Mucosa of descending colon (tissue), 3 donors: Measurements from ENCODE around the gene ANK3. TPM values are rescaled to one million over a fixed set of nuclear protein-coding genes. Genes with fewer than 3 reads are reported as not detected.

Experiments used
- ATAC-seq: fragments of 200-7000 bp; cut with Tn5 transposase; one replicate; pipeline ENCODE4 v1.9.1; 2020; ENCODE audit warnings: mild to moderate bottlenecking, moderate library complexity
- DNase-seq, 3 donors: peaks; one replicate each; pipeline ENCODE4 v3.0.0-alpha.2; 2020
- H3K36me3 ChIP-seq: fragments of 200-600 bp; one replicate; pipeline ENCODE4 v1.8.0; 2021; ENCODE audit warnings: low read depth, mild to moderate bottlenecking
- H3K4me1 ChIP-seq: fragments of 200-600 bp; one replicate; pipeline ENCODE4 v1.8.0; 2021; ENCODE audit warnings: low read depth, mild to moderate bottlenecking
- H3K4me3 ChIP-seq: fragments of 200-600 bp; one replicate; pipeline ENCODE4 v1.8.0; 2021; ENCODE audit warnings: mild to moderate bottlenecking
- H3K9me3 ChIP-seq: fragments of 200-600 bp; one replicate; pipeline ENCODE4 v1.8.0; 2021; ENCODE audit warnings: mild to moderate bottlenecking
- intact Hi-C, 2 donors: fragments of 100-400 bp; cut with DNase I in 1 of 2; cut with micrococcal nuclease in 1 of 2; formaldehyde crosslinking; loops; one replicate each; pipeline versions ENCODE4 v1.11.0 to v1.11.1; 2022; cut with DNase I, micrococcal nuclease
- total RNA-seq, 3 donors: library from RNA; stranded (reverse); fragmentation: NEBNext Ultra II Directional in 2 of 3; extraction: Animal tissue kit (Norgen Biotek cat#: 25700) in 2 of 3; gene quantifications; one replicate each; pipeline versions ENCODE4 v1.2.1 to v1.2.4, GENCODE V29; 2021 to 2023
- TF ChIP-seq, protein P1 (sequence below): fragments of 200-600 bp; IDR thresholded peaks from one replicate; pipeline ENCODE4 v1.8.0; 2022; ENCODE audit warnings: antibody characterized with exemption, mild to moderate bottlenecking
- donor health status: DM: no; HTN: no; CAD: no; lungs with moderate emphysema.
- donor health status: DM: no; HTN: no; CAD: no.
- donor health status: DM: no; HTN: yes; CAD: no.

ANK3 gene
- total RNA-seq, 3 donors from 2014 or later: 67.7 to 145 (median 74.0) TPM

DNA sequence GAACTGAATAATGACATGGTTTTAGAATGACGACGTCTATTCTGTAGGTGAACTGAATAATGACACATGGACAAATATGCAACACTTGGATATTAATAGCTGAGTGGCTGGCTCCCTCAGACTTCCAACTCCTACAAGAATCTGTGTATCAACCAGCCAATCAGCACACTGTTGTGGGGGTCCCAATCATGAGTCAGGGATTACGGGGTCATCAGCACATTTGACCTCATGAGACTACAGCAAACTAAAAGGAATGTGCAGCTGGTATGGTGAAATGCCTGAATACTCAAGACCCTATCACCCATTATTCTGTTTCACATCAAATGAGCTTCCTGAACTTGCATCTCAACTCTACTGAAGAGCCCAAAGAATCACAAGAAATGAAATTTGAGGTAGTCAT is 192.5 kb downstream of the ANK3 start:
- TF ChIP-seq, protein P1, sequence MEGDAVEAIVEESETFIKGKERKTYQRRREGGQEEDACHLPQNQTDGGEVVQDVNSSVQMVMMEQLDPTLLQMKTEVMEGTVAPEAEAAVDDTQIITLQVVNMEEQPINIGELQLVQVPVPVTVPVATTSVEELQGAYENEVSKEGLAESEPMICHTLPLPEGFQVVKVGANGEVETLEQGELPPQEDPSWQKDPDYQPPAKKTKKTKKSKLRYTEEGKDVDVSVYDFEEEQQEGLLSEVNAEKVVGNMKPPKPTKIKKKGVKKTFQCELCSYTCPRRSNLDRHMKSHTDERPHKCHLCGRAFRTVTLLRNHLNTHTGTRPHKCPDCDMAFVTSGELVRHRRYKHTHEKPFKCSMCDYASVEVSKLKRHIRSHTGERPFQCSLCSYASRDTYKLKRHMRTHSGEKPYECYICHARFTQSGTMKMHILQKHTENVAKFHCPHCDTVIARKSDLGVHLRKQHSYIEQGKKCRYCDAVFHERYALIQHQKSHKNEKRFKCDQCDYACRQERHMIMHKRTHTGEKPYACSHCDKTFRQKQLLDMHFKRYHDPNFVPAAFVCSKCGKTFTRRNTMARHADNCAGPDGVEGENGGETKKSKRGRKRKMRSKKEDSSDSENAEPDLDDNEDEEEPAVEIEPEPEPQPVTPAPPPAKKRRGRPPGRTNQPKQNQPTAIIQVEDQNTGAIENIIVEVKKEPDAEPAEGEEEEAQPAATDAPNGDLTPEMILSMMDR: no peak
- no peaks in the 10 kb centered on the region for H3K9me3 ChIP-seq
- intact Hi-C loops: no loop called here
- ATAC-seq (no peak), DNase-seq (no peak)
- H3K36me3 ChIP-seq: no peaks in the 10 kb centered on the region
- H3K4me1 ChIP-seq: no peaks in the 10 kb centered on the region
- H3K4me3 ChIP-seq: no peak overlapping the region

DNA sequence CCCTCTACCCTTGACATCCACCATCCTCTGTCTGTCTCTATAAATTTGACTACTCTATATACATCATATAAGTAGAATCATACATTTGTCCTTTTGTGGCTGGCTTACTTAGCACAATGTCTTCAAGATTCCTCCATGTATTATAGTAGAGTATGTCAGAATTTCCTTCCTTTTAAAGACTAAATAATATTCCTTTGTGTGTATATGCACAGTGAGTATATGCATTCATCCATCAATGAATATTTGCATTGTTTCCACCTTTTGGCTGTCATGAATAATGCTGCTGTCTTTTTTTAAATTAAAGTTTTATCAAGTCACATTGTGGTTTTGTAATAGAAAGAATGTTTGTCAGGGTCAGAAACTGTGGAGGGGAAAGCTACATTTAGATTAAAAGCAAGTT is 195.3 kb downstream of the ANK3 start:
- intact Hi-C loops: no loop called here
- ATAC-seq: no peak
- H3K9me3 ChIP-seq: no peaks in the 10 kb centered on the region
- H3K36me3 ChIP-seq: no peaks in the 10 kb centered on the region
- no peaks in the 10 kb centered on the region for H3K4me1 ChIP-seq
- H3K4me3 ChIP-seq: no peak overlapping the region
- no peak for DNase-seq
- TF ChIP-seq, protein P1: no peak

DNA sequence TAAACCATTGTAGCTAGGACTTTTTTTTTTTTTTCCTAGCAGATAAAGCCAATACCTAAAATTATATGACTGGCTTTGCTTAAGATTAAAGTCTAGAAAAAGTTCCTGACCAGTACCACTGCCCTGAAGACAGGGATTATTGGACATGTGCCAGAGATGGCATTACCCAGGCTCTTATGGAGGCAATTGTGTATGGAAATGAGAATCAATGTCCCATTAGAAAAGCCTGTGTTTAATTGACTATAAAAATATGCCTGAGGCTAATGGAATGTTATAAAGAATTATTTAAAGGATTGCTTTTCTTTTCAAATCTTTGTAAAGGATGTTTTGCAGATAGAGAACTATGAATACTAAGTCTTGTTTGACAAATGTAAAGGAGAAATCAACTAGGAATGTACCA is 196.7 kb downstream of the ANK3 start:
- no peak overlapping the region for H3K4me3 ChIP-seq
- no peaks in the 10 kb centered on the region for H3K4me1 ChIP-seq
- intact Hi-C loops: no loop called here
- no peaks in the 10 kb centered on the region for H3K36me3 ChIP-seq
- DNase-seq (no peak), ATAC-seq (no peak)
- TF ChIP-seq, protein P1: no peak
- no peaks in the 10 kb centered on the region for H3K9me3 ChIP-seq

DNA sequence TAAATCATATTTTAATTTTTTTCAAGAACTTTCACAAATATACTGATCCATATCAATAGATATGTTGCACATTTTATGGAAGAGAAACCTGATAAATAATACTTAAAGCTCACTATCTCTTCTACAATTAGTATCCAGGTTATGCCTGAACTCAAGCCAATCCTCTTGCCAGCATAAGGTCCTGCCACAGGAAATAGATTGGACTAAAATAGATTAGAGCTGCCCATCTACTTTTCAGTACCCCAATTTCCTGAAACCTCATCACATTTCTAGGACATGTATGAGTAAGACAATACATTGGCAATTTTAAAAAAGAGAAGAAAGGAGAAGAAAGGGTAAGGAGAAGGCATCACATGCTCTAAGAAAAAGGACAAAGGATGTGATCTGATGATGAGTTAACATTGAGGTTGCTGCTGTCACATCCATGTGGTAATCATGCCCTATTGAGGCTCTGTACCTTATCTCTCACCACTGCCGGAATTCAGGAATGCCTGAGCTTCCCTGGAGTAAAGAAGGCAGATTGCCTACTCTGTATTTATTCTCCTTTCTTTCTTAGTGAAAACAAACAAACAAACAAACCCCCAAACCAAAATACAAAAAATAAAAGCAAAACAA is 199.7 kb downstream of the ANK3 start:
- TF ChIP-seq, protein P1: no peak
- Histone ChIP-seq H3K4me1 (no peaks in the 10 kb centered on the region), H3K4me3 (no peak overlapping the region), H3K36me3 (no peaks in the 10 kb centered on the region), H3K9me3 (no peaks in the 10 kb centered on the region)
- intact Hi-C loops: no loop called here
- ATAC-seq (no peak), DNase-seq (no peak)

DNA sequence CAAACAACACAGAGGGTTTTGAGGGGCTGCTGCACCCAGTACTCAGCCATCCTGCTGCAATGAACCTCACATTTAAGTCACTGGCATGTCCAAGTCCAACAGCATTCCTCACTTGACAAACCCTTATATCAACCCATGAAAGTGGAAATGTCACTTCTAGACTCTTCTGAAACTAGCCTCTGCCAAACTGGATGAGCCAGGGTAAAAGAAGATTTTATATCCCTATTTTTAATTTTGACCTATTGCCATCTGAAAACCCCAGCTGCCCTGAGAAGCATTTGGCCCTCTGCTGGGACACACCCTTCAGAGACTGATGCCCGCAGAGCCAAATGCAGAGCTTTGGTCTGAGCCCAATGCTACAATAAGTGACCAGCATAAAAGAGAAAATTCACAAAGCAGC is 201.1 kb downstream of the ANK3 start:
- ATAC-seq: no peak
- Histone ChIP-seq H3K4me3 (no peak overlapping the region), H3K4me1 (no peaks in the 10 kb centered on the region), H3K36me3 (no peaks in the 10 kb centered on the region), H3K9me3 (no peaks in the 10 kb centered on the region)
- intact Hi-C loops: no loop called here
- DNase-seq: no peak
- TF ChIP-seq, protein P1: no peak

DNA sequence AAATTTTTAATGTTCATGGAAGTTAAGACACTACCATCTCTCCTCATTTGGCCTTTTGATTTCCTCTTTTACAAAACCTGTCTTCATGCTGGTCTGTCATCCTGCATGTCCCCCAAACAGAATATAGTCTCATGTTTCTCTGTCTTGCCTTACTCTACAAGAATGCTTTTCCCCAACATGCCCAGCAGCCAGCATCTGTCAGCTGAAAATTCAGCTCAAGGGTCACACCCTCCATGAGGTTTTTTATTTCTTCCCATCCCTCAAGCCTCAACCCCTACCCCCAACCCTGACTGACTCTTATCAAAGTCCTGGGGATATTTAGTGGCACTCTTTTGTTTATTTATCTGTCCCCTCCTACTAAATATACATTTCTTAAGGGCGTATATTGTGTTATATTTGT is 202.0 kb downstream of the ANK3 start:
- H3K9me3 ChIP-seq: no peaks in the 10 kb centered on the region
- ATAC-seq: no peak
- TF ChIP-seq, protein P1: no peak
- H3K4me1 ChIP-seq: no peaks in the 10 kb centered on the region
- intact Hi-C loops: no loop called here
- no peaks in the 10 kb centered on the region for H3K36me3 ChIP-seq
- H3K4me3 ChIP-seq: no peak overlapping the region
- no peak for DNase-seq
